H9 (cell line): Measurements from ENCODE around the gene ALOX15B. TPM values are rescaled to one million over a fixed set of nuclear protein-coding genes. Genes with fewer than 3 reads are reported as not detected.

ENCODE experiments used
- DNase-seq: peaks from one replicate; pipeline ENCODE4 v3.0.0-alpha.2; 2017
- H2AFZ ChIP-seq: one replicate; pipeline ENCODE4 v1.6.1; 2013; ENCODE audit warnings: mild to moderate bottlenecking, low read length, control low read depth, moderate library complexity
- H2AK5ac ChIP-seq: 2 replicates; pipeline ENCODE4 v1.6.1; 2013; ENCODE audit warnings: low read length, control low read depth, mixed read lengths; ENCODE audit not compliant: insufficient read length
- H2BK120ac ChIP-seq: one replicate; pipeline ENCODE4 v1.6.1; 2013; ENCODE audit warnings: low read depth, mild to moderate bottlenecking, low read length, control low read depth, inconsistent platforms; ENCODE audit not compliant: poor library complexity, severe bottlenecking
- H2BK12ac ChIP-seq: 2 replicates; pipeline ENCODE4 v1.6.1; 2013; ENCODE audit warnings: low read length, control low read depth, mixed read lengths, low read depth; ENCODE audit not compliant: insufficient read length
- H2BK15ac ChIP-seq: 2 replicates; pipeline ENCODE4 v1.6.1; 2013; ENCODE audit warnings: low read depth, low read length, control low read depth
- H2BK20ac ChIP-seq: one replicate; pipeline ENCODE4 v1.6.1; 2013; ENCODE audit warnings: low read depth, mild to moderate bottlenecking, low read length, control low read depth, inconsistent platforms; ENCODE audit not compliant: poor library complexity, severe bottlenecking
- H2BK5ac ChIP-seq: 2 replicates; pipeline ENCODE4 v1.6.1; 2013; ENCODE audit warnings: low read length, control low read depth, mixed read lengths; ENCODE audit not compliant: insufficient read length
- H3K14ac ChIP-seq: 2 replicates; pipeline ENCODE4 v1.6.1; 2013; ENCODE audit warnings: low read length, control low read depth; ENCODE audit not compliant: insufficient read depth
- H3K18ac ChIP-seq: 2 replicates; pipeline ENCODE4 v1.6.1; 2013; ENCODE audit warnings: low read depth, mild to moderate bottlenecking, mixed read lengths, low read length, control low read depth; ENCODE audit not compliant: insufficient read length
- H3K23ac ChIP-seq: 2 replicates; pipeline ENCODE4 v1.6.1; 2013; ENCODE audit warnings: low read length, control low read depth, mixed read lengths, low read depth; ENCODE audit not compliant: insufficient read length
- H3K23me2 ChIP-seq: 2 replicates; pipeline ENCODE4 v1.6.1; 2013; ENCODE audit warnings: low read depth, mild to moderate bottlenecking, mixed read lengths, low read length, control low read depth; ENCODE audit not compliant: insufficient read length, poor library complexity, severe bottlenecking
- H3K27ac ChIP-seq: 2 replicates; pipeline ENCODE4 v1.5.1; 2013; ENCODE audit warnings: low read length, control low read depth, mixed read lengths, low read depth; ENCODE audit not compliant: insufficient read length
- H3K27me3 ChIP-seq: 2 replicates; pipeline ENCODE4 v1.6.1; 2013; ENCODE audit warnings: low read length, control low read depth, inconsistent platforms; ENCODE audit not compliant: insufficient read depth
- H3K4ac ChIP-seq: 2 replicates; pipeline ENCODE4 v1.6.1; 2013; ENCODE audit warnings: low read depth, mild to moderate bottlenecking, control low read depth, inconsistent platforms, low read length, moderate library complexity
- H3K4me1 ChIP-seq: 2 replicates; pipeline ENCODE4 v1.6.1; 2013; ENCODE audit warnings: low read length, control low read depth, inconsistent platforms; ENCODE audit not compliant: insufficient read depth
- H3K4me2 ChIP-seq: 2 replicates; pipeline ENCODE4 v1.6.1; 2013; ENCODE audit warnings: low read length, control low read depth, mixed read lengths; ENCODE audit not compliant: insufficient read length, insufficient read depth
- H3K56ac ChIP-seq: 2 replicates; pipeline ENCODE4 v1.6.1; 2013; ENCODE audit warnings: low read depth, mild to moderate bottlenecking, mixed read lengths, low read length, control low read depth; ENCODE audit not compliant: insufficient read length
- H3K79me1 ChIP-seq: 2 replicates; pipeline ENCODE4 v1.6.1; 2013; ENCODE audit warnings: low read depth, mild to moderate bottlenecking, moderate library complexity, low read length, control low read depth, inconsistent platforms; ENCODE audit not compliant: insufficient read depth, poor library complexity, severe bottlenecking
- H3K79me2 ChIP-seq: 2 replicates; pipeline ENCODE4 v1.6.1; 2013; ENCODE audit warnings: low read length, control low read depth, inconsistent platforms; ENCODE audit not compliant: insufficient read depth
- H3K9ac ChIP-seq: 2 replicates; pipeline ENCODE4 v1.6.1; 2013; ENCODE audit warnings: low read length, control low read depth, mixed read lengths; ENCODE audit not compliant: insufficient read length; ENCODE audit errors: extremely low read depth
- H3K9me3 ChIP-seq: one replicate; pipeline ENCODE4 v1.6.1; 2013; ENCODE audit warnings: low read depth, low read length, inconsistent platforms; ENCODE audit not compliant: control insufficient read depth
- H3T11ph ChIP-seq: one replicate; pipeline ENCODE4 v1.6.1; 2013; ENCODE audit warnings: mild to moderate bottlenecking, low read length, control low read depth, inconsistent platforms
- H4K20me1 ChIP-seq: one replicate; pipeline ENCODE4 v1.6.1; 2013; ENCODE audit not compliant: control insufficient read depth, insufficient read length, insufficient read depth
- H4K5ac ChIP-seq: 2 replicates; pipeline ENCODE4 v1.6.1; 2013; ENCODE audit warnings: low read depth, mild to moderate bottlenecking, mixed read lengths, low read length, control low read depth; ENCODE audit not compliant: insufficient read length
- H4K8ac ChIP-seq: replicated peaks from 2 replicates; pipeline ENCODE4 v1.6.1; 2013; ENCODE audit warnings: low read length, control low read depth, mixed read lengths, low read depth; ENCODE audit not compliant: insufficient read length
- H4K91ac ChIP-seq: 2 replicates; pipeline ENCODE4 v1.6.1; 2013; ENCODE audit warnings: low read depth, mild to moderate bottlenecking, moderate library complexity, mixed read lengths, low read length, control low read depth; ENCODE audit not compliant: insufficient read length
- H3K27ac Mint-ChIP-seq, 3 experiments: 2 replicates in 2 of 3; 3 replicates in 1 of 3; pipeline ENCODE4 v1.8.0; 2020 to 2021; ENCODE audit warnings: mixed read lengths in 3 of 3, mild to moderate bottlenecking in 1 of 3, moderate library complexity in 1 of 3
- H3K27me3 Mint-ChIP-seq: 2 replicates; pipeline ENCODE4 v1.8.0; 2021; ENCODE audit warnings: low read depth, mild to moderate bottlenecking, moderate library complexity, mixed read lengths
- H3K36me3 Mint-ChIP-seq, 3 experiments: 2 replicates in 2 of 3; 3 replicates in 1 of 3; pipeline ENCODE4 v1.8.0; 2020 to 2021; ENCODE audit warnings: low read depth in 3 of 3, mixed read lengths in 3 of 3; ENCODE audit not compliant: insufficient read depth in 1 of 3
- H3K4me1 Mint-ChIP-seq, 2 experiments: 2 replicates each; pipeline ENCODE4 v1.8.0; 2020; ENCODE audit warnings: mixed read lengths in 2 of 2
- H3K4me3 Mint-ChIP-seq, 2 experiments: 2 replicates in 1 of 2; 3 replicates in 1 of 2; pipeline ENCODE4 v1.8.0; 2020 to 2021; ENCODE audit warnings: mild to moderate bottlenecking in 2 of 2, mixed read lengths in 2 of 2, moderate library complexity in 1 of 2
- H3K9me3 Mint-ChIP-seq, 2 experiments: 2 replicates in 1 of 2; 3 replicates in 1 of 2; pipeline ENCODE4 v1.8.0; 2020; ENCODE audit warnings: mild to moderate bottlenecking in 2 of 2, mixed read lengths in 2 of 2, moderate library complexity in 1 of 2
- WGBS: extraction: QIAGEN DNeasy Blood & Tissue Kit; methylation state at CpG from one replicate; pipeline ENCODE4 v1.1.7; 2013; ENCODE audit warnings: missing lambda C conversion rate, low lambda C conversion rate, mixed read lengths; ENCODE audit not compliant: insufficient read length; ENCODE audit errors: extremely low coverage; 5-methylcytosine and 5-hydroxymethylcytosine counted together
- total RNA-seq: library from RNA; stranded (reverse); gene quantifications from 2 replicates; pipeline ENCODE4 v1.2.1, GENCODE V29; 2021
- TF ChIP-seq, protein P1 (sequence below): fragments of 200-600 bp; sonication (generic); conservative IDR thresholded peaks from 3 replicates; pipeline ENCODE4 v1.8.0; 2021; ENCODE audit warnings: antibody characterized with exemption, mild to moderate bottlenecking

ALOX15B gene
- total RNA-seq, 1 experiment from 2014 or later, result not detected

DNA sequence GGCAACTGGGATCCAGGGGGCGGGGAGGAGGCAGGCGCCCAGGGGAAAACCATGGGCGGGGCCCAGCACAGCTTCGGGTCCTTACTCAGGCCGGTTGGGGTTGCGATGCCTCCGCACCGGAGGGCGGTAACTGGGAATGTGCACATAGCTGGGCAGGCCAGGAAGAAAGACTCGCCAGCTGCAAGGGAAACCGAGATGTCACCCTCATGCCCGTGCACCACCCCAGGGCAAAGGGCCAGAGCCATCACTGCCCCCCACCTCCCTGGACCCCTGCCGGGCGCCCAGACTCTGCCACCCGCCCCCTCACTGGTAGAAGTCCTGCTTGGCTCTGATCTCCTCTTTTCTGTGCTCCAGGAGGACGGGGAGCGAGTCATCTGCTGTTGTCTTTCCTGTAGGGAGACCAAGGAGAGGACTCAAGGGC, 42.0 kb downstream of the ALOX15B start:
- TF ChIP-seq, protein P1, sequence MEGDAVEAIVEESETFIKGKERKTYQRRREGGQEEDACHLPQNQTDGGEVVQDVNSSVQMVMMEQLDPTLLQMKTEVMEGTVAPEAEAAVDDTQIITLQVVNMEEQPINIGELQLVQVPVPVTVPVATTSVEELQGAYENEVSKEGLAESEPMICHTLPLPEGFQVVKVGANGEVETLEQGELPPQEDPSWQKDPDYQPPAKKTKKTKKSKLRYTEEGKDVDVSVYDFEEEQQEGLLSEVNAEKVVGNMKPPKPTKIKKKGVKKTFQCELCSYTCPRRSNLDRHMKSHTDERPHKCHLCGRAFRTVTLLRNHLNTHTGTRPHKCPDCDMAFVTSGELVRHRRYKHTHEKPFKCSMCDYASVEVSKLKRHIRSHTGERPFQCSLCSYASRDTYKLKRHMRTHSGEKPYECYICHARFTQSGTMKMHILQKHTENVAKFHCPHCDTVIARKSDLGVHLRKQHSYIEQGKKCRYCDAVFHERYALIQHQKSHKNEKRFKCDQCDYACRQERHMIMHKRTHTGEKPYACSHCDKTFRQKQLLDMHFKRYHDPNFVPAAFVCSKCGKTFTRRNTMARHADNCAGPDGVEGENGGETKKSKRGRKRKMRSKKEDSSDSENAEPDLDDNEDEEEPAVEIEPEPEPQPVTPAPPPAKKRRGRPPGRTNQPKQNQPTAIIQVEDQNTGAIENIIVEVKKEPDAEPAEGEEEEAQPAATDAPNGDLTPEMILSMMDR, result no peak
- H3K4me3 Mint-ChIP-seq, result peak overlapping the region; percentile 83 to 92
- no peak overlapping the region for H3K4ac ChIP-seq
- peak; percentile 71 for DNase-seq
- no peaks in the 10 kb centered on the region for H3K9me3 ChIP-seq
- H2BK5ac ChIP-seq, result no peak overlapping the region
- peaks cover 10% of the 10 kb centered on the region in 2 experiments for H3K4me1 Mint-ChIP-seq
- no peaks in the 10 kb centered on the region for H3K79me2 ChIP-seq
- no peak overlapping the region for H3K9ac ChIP-seq
- H3K27me3 ChIP-seq, result peaks cover 3% of the 10 kb centered on the region; the same call in 1 of the 2 replicates
- H3K4me2 ChIP-seq, result peak overlapping the region; percentile 55
- peaks cover 10% of the 10 kb centered on the region for H3K23me2 ChIP-seq
- no CpG with 5 or more reads among the region's 17 CpGs for WGBS
- H4K8ac ChIP-seq, result no peak overlapping the region
- H3K79me1 ChIP-seq, result no peaks in the 10 kb centered on the region
- no peak overlapping the region for H3K27ac ChIP-seq
- H2AK5ac ChIP-seq, result no peak overlapping the region
- no peak overlapping the region for H4K5ac ChIP-seq
- no peak overlapping the region for H3K18ac ChIP-seq
- no peaks in the 10 kb centered on the region; the same call in 1 of the 2 replicates for H3K4me1 ChIP-seq
- H3T11ph ChIP-seq, result no peak overlapping the region
- H2BK15ac ChIP-seq, result no peak overlapping the region
- H3K14ac ChIP-seq, result no peak overlapping the region
- no peak overlapping the region for H2BK120ac ChIP-seq
- H3K36me3 Mint-ChIP-seq, result peaks cover 0 to 10% (median 0%) of the 10 kb centered on the region in 3 experiments; a peak in 1 of 7 replicates
- H2AFZ ChIP-seq, result no peak overlapping the region
- H3K56ac ChIP-seq, result no peak overlapping the region
- peaks cover 69% of the 10 kb centered on the region for H3K27me3 Mint-ChIP-seq
- no peak overlapping the region for H4K91ac ChIP-seq
- H2BK12ac ChIP-seq, result no peak overlapping the region
- H4K20me1 ChIP-seq, result no peaks in the 10 kb centered on the region
- no peak overlapping the region for H2BK20ac ChIP-seq
- no peak overlapping the region for H3K23ac ChIP-seq
- H3K27ac Mint-ChIP-seq, result no peak overlapping the region
- H3K9me3 Mint-ChIP-seq, result peaks cover 4 to 9% of the 10 kb centered on the region in 2 experiments; a peak in 2 of 5 replicates
